IMR-90 (cell line): Measurements from ENCODE around the gene ZNF439. TPM values are rescaled to one million over a fixed set of nuclear protein-coding genes. Genes with fewer than 3 reads are reported as not detected.
"Not testable (repeated sequence)": the region's sequence is repeated elsewhere in the genome, so short reads cannot be mapped to it uniquely, and the experiment has no call there.

ENCODE experiments used
- ATAC-seq: fragments of 200-7000 bp; cut with Tn5 transposase; 2 replicates; pipeline ENCODE4 v1.9.1; 2020; ENCODE audit warnings: low read depth, mild to moderate bottlenecking, moderate library complexity
- BruUV-seq: library from RNA; stranded (reverse); fragments of 400-500 nt; replicated peaks from 2 replicates; lab custom pipeline; 2021; lab: Mats Ljungman, UMichigan
- CTCF ChIA-PET: fragments of 300-600 bp; formaldehyde crosslinking; extraction: SDS; loops from one replicate; lab custom pipeline; 2021; ENCODE audit warnings: antibody characterized with exemption; lab: Yijun Ruan, JAX
- POLR2A ChIA-PET: fragments of 300-600 bp; sonication (Branson Sonifier 250); formaldehyde crosslinking; loops from one replicate; lab custom pipeline; 2022; ENCODE audit warnings: antibody characterized with exemption; ENCODE audit not compliant: unreplicated experiment; lab: Charles Lee
- DNase-seq: peaks from one replicate; pipeline ENCODE4 v3.0.0; 2013
- H2AFZ ChIP-seq: replicated peaks from 2 replicates; pipeline ENCODE3; 2013; ENCODE audit warnings: low read length, mild to moderate bottlenecking; ENCODE audit not compliant: poor library complexity
- H2AK5ac ChIP-seq: 2 replicates; pipeline ENCODE4 v1.6.1; 2013; ENCODE audit warnings: low read depth, low read length, inconsistent platforms
- H2AK9ac ChIP-seq: replicated peaks from 2 replicates; pipeline ENCODE3; 2013; ENCODE audit warnings: mild to moderate bottlenecking, low read depth, low read length, moderate library complexity; ENCODE audit not compliant: poor library complexity
- H2BK120ac ChIP-seq: 2 replicates; pipeline ENCODE4 v1.6.1; 2013; ENCODE audit warnings: low read depth, low read length, inconsistent platforms
- H2BK15ac ChIP-seq: 3 replicates; pipeline ENCODE4 v1.6.1; 2013; ENCODE audit warnings: low read depth, low read length, inconsistent platforms
- H2BK20ac ChIP-seq: 2 replicates; pipeline ENCODE4 v1.6.1; 2013; ENCODE audit warnings: low read depth, mild to moderate bottlenecking, inconsistent platforms, low read length, moderate library complexity
- H2BK5ac ChIP-seq: 2 replicates; pipeline ENCODE4 v1.6.1; 2013; ENCODE audit warnings: mild to moderate bottlenecking, low read depth, low read length, inconsistent platforms; ENCODE audit not compliant: poor library complexity, severe bottlenecking
- H3K14ac ChIP-seq: replicated peaks from 2 replicates; pipeline ENCODE4 v1.6.1; 2013; ENCODE audit warnings: low read depth, low read length, inconsistent platforms
- H3K18ac ChIP-seq: 2 replicates; pipeline ENCODE4 v1.6.1; 2013; ENCODE audit warnings: low read depth, low read length, control low read depth
- H3K23ac ChIP-seq: 2 replicates; pipeline ENCODE4 v1.6.1; 2013; ENCODE audit warnings: low read depth, low read length, inconsistent platforms
- H3K27ac ChIP-seq: 2 replicates; pipeline ENCODE4 v1.5.1; 2013; ENCODE audit warnings: mild to moderate bottlenecking, control low read depth, low read length; ENCODE audit not compliant: insufficient read depth
- H3K27me3 ChIP-seq: 2 replicates; pipeline ENCODE4 v1.6.1; 2013; ENCODE audit warnings: low read length; ENCODE audit not compliant: control insufficient read depth, insufficient read depth
- H3K36me3 ChIP-seq: 2 replicates; pipeline ENCODE4 v1.6.1; 2013; ENCODE audit warnings: low read length, mixed read lengths; ENCODE audit not compliant: control insufficient read depth, insufficient read depth
- H3K4ac ChIP-seq: 2 replicates; pipeline ENCODE4 v1.6.1; 2013; ENCODE audit warnings: low read depth, low read length, inconsistent platforms
- H3K4me1 ChIP-seq: 2 replicates; pipeline ENCODE4 v1.6.1; 2013; ENCODE audit warnings: low read length, mixed read lengths; ENCODE audit not compliant: control insufficient read depth, insufficient read depth
- H3K4me2 ChIP-seq: 2 replicates; pipeline ENCODE4 v1.6.1; 2013; ENCODE audit warnings: low read depth, mild to moderate bottlenecking, control low read depth, low read length, moderate library complexity
- H3K4me3 ChIP-seq: 2 replicates; pipeline ENCODE4 v1.5.1; 2013; ENCODE audit warnings: low read depth, mild to moderate bottlenecking, control low read depth, low read length, moderate library complexity; ENCODE audit not compliant: insufficient read depth
- H3K56ac ChIP-seq: 2 replicates; pipeline ENCODE4 v1.6.1; 2013; ENCODE audit warnings: low read length, inconsistent platforms; ENCODE audit not compliant: insufficient read depth; ENCODE audit errors: extremely low read depth
- H3K79me1 ChIP-seq, 2 experiments: 2 replicates each; pipeline ENCODE4 v1.6.1; 2013; ENCODE audit warnings: low read length in 2 of 2, inconsistent platforms in 1 of 2, low read depth in 1 of 2
- H3K9ac ChIP-seq: 2 replicates; pipeline ENCODE4 v1.6.1; 2013; ENCODE audit warnings: low read depth, low read length, control low read depth
- H3K9me1 ChIP-seq: 2 replicates; pipeline ENCODE4 v1.6.1; 2013; ENCODE audit warnings: low read length, inconsistent platforms; ENCODE audit not compliant: insufficient read depth
- H3K9me3 ChIP-seq: 2 replicates; pipeline ENCODE4 v1.6.1; 2013; ENCODE audit warnings: low read length; ENCODE audit not compliant: control insufficient read depth, insufficient read depth
- H4K20me1 ChIP-seq: 2 replicates; pipeline ENCODE4 v1.6.1; 2013; ENCODE audit warnings: low read length, inconsistent platforms; ENCODE audit not compliant: insufficient read depth
- H4K5ac ChIP-seq: 2 replicates; pipeline ENCODE4 v1.6.1; 2013; ENCODE audit warnings: mild to moderate bottlenecking, low read depth, low read length, control low read depth
- H4K8ac ChIP-seq, 2 experiments: 2 replicates each; pipeline ENCODE4 v1.6.1; 2013; ENCODE audit warnings: low read depth in 2 of 2, low read length in 2 of 2, control low read depth in 1 of 2, inconsistent platforms in 1 of 2
- H4K91ac ChIP-seq: 2 replicates; pipeline ENCODE4 v1.6.1; 2013; ENCODE audit warnings: low read depth, low read length, inconsistent platforms; ENCODE audit not compliant: insufficient read depth
- RFX5 ChIP-seq: IDR thresholded peaks from 2 replicates; pipeline ENCODE4 v1.8.0; 2012; ENCODE audit warnings: low read depth, mild to moderate bottlenecking, low read length, moderate library complexity
- SMC3 ChIP-seq: fragments of 150-350 bp; IDR thresholded peaks from 2 replicates; pipeline ENCODE4 v1.6.1; 2016; ENCODE audit warnings: low read depth, mild to moderate bottlenecking, antibody characterized with exemption, low read length, moderate library complexity
- USF2 ChIP-seq: fragments of 150-350 bp; IDR thresholded peaks from 2 replicates; pipeline ENCODE4 v1.6.1; 2017; ENCODE audit warnings: mild to moderate bottlenecking, antibody characterized with exemption, low read length, low read depth
- WGBS, 2 experiments: methylation state at CpG; one replicate each; pipeline versions ENCODE4 v1.1.5 to v1.1.7; 2013; ENCODE audit warnings: missing lambda C conversion rate in 2 of 2; ENCODE audit not compliant: insufficient read length in 1 of 2; ENCODE audit errors: extremely low coverage in 2 of 2; 5-methylcytosine and 5-hydroxymethylcytosine counted together
- dilution Hi-C: fragments of 300-500 bp; cut with HindIII; formaldehyde crosslinking; loops from one replicate; pipeline ENCODE4 v1.14.3; 2018; ENCODE audit warnings: low sequenced_read_pairs; ENCODE audit not compliant: unreplicated experiment
- in situ Hi-C: fragments of 300-500 bp; cut with MboI; formaldehyde crosslinking; loops from 3 replicates; pipeline ENCODE4 v1.14.3; 2019; ENCODE audit warnings: low sequenced_read_pairs, inconsistent platforms, mixed read lengths
- intact Hi-C: fragments of 100-400 bp; cut with micrococcal nuclease; formaldehyde crosslinking; loops from 2 replicates; pipeline ENCODE4 v1.10.0; 2022
- polyA plus RNA-seq, 3 experiments: library from polyadenylated mRNA; depleted of rRNA; stranded (reverse); fragments of >200 nt; gene quantifications; 2 replicates each; pipeline ENCODE4 v1.2.3, GENCODE V29; 2012; ENCODE audit warnings: low replicate concordance in 1 of 3
- total RNA-seq: library from RNA; depleted of rRNA; stranded (reverse); fragments of >200 nt; gene quantifications from 2 replicates; pipeline ENCODE4 v1.2.3, GENCODE V29; 2012

The ZNF439 gene
- total and polyA plus RNA-seq, 2 of the 4 experiments (the other 2 are of a cell fraction): 4.8 to 8.4 TPM

- Histone ChIP-seq H3K4me2 (peak within 1 kb of the TSS; percentile 89), H4K5ac (peak within 1 kb of the TSS; percentile 66), H3K14ac (peak within 1 kb of the TSS; percentile 89), H3K23ac (peak within 1 kb of the TSS; percentile 76; the same call in 1 of the 2 replicates), H2BK5ac (peak within 1 kb of the TSS; percentile 46), H3K4ac (peak within 1 kb of the TSS; percentile 88), H2AK9ac (peak within 1 kb of the TSS; percentile 86), H4K8ac (peak within 1 kb of the TSS; percentile 67 to 93; a peak in 3 of 4 replicates), H3K36me3 (peaks cover 2% of the 10 kb centered on the region; the same call in 1 of the 2 replicates), H3K18ac (peak within 1 kb of the TSS; percentile 78), H3K79me1 (peaks cover 12 to 16% of the 10 kb centered on the region in 2 experiments; a peak in 2 of 4 replicates), H3K9me3 (no peaks in the 10 kb centered on the region; the same call in 1 of the 2 replicates), H3K27ac (peak within 1 kb of the TSS; percentile 73), H2BK15ac (no peak within 1 kb of the TSS), H3K9me1 (peaks cover 3% of the 10 kb centered on the region; the same call in 1 of the 2 replicates), H2AFZ (peak within 1 kb of the TSS; percentile 99), H3K4me3 (peak within 1 kb of the TSS; percentile 90), H2BK20ac (peak within 1 kb of the TSS; percentile 33; the same call in 1 of the 2 replicates), H2AK5ac (0 out of 2 replicates have a peak within 1 kb of the TSS, but pooled peaks have one; percentile 24), H3K27me3 (no peaks in the 10 kb centered on the region), H4K20me1 (no peaks in the 10 kb centered on the region), H4K91ac (peak within 1 kb of the TSS; percentile 51), H3K56ac (peak within 1 kb of the TSS; percentile 73; the same call in 1 of the 2 replicates), H3K4me1 (peaks cover 2% of the 10 kb centered on the region; the same call in 1 of the 2 replicates), H3K9ac (peak within 1 kb of the TSS; percentile 63), H2BK120ac (peak within 1 kb of the TSS; percentile 47; the same call in 1 of the 2 replicates)
- intact Hi-C loops (no loop called here), dilution Hi-C loops (no loop called here), in situ Hi-C loops (no loop called here)
- DNase-seq (peak; percentile 62), ATAC-seq (peak; percentile 99)
- CTCF ChIA-PET: interaction anchor here (0.6 kb wide), 1 partner anchor 36 kb away, joined by 3 read pairs; no protein-coding TSS in a partner anchor
- POLR2A ChIA-PET: interaction anchor here (0.5 kb wide), 1 partner anchor 471 kb away, joined by 3 read pairs; no protein-coding TSS in a partner anchor
- BruUV-seq: no TSS peak
- WGBS, 2 experiments: 4% methylated on average over 27 of the region's 56 CpGs; no CpG with 5 or more reads in 1 of the 2 experiments
- no peak for TF ChIP-seq RFX5
- TF ChIP-seq USF2: 0 out of 2 replicates have a peak, but pooled peaks have one; percentile 14
- 0 out of 2 replicates have a peak, but pooled peaks have one; percentile 2 for TF ChIP-seq SMC3
These were observed 39.3 kb downstream of the ZNF439 start, which contains the start of gene ZNF69 for GRCh38 chr19:11887611-11888531. TSS of gene ZNF69 (plus strand) at chr19:11887782. CDS start at chr19:11887924, 142 bp downstream.

- H2BK120ac ChIP-seq, H3K18ac ChIP-seq, ATAC-seq, H3K9me1 ChIP-seq, H3K23ac ChIP-seq, H4K20me1 ChIP-seq, dilution Hi-C loops, H4K8ac ChIP-seq, H3K56ac ChIP-seq, H3K4ac ChIP-seq, H3K4me3 ChIP-seq, H2BK15ac ChIP-seq, H2AFZ ChIP-seq, POLR2A ChIA-PET, H4K5ac ChIP-seq, CTCF ChIA-PET, H3K36me3 ChIP-seq, BruUV-seq, H4K91ac ChIP-seq, H2BK5ac ChIP-seq, H2AK5ac ChIP-seq, H2AK9ac ChIP-seq, H3K4me1 ChIP-seq, H3K9ac ChIP-seq, intact Hi-C loops, H3K9me3 ChIP-seq, H3K4me2 ChIP-seq, H3K14ac ChIP-seq, H3K27me3 ChIP-seq, H3K27ac ChIP-seq, H2BK20ac ChIP-seq, DNase-seq, in situ Hi-C loops: not testable (repeated sequence)
- WGBS, 2 experiments: no CpG with 5 or more reads among the region's 6 CpGs
- H3K79me1 ChIP-seq: peaks cover 23 to 25% of the 10 kb centered on the region in 2 experiments; a peak in 3 of 4 replicates
These were observed 41.4 kb downstream of the ZNF439 start for GRCh38 chr19:11889901-11890300.
